Neuronal stem cell (in vitro differentiated cells): ENCODE data around the gene RASA3.

Experiments used
- DNase-seq: peaks from one replicate; pipeline ENCODE4 v3.0.0-alpha.2; 2013; ENCODE audit warnings: low spot score
- H2AFZ ChIP-seq: one replicate; pipeline ENCODE4 v1.6.1; 2013; ENCODE audit warnings: mild to moderate bottlenecking, low read length, inconsistent platforms
- H2AK5ac ChIP-seq: 2 replicates; pipeline ENCODE4 v1.6.1; 2013; ENCODE audit warnings: low read depth, mild to moderate bottlenecking, inconsistent platforms, low read length, moderate library complexity, mixed read lengths
- H2BK120ac ChIP-seq: 2 replicates; pipeline ENCODE4 v1.6.1; 2013; ENCODE audit warnings: low read depth, mild to moderate bottlenecking, inconsistent platforms, low read length, moderate library complexity, mixed read lengths
- H2BK12ac ChIP-seq: one replicate; pipeline ENCODE4 v1.6.1; 2013; ENCODE audit warnings: low read length, inconsistent platforms
- H2BK15ac ChIP-seq: 2 replicates; pipeline ENCODE4 v1.6.1; 2013; ENCODE audit warnings: mild to moderate bottlenecking, low read length, inconsistent platforms, mixed read lengths
- H2BK5ac ChIP-seq: one replicate; pipeline ENCODE4 v1.6.1; 2013; ENCODE audit warnings: inconsistent platforms, mild to moderate bottlenecking, low read length, moderate library complexity
- H3K14ac ChIP-seq: one replicate; pipeline ENCODE4 v1.6.1; 2013; ENCODE audit warnings: low read length, inconsistent platforms
- H3K18ac ChIP-seq: 2 replicates; pipeline ENCODE4 v1.6.1; 2013; ENCODE audit warnings: low read length, inconsistent platforms
- H3K23ac ChIP-seq: 2 replicates; pipeline ENCODE4 v1.6.1; 2013; ENCODE audit warnings: low read depth, mild to moderate bottlenecking, mixed read lengths, low read length, inconsistent platforms; ENCODE audit not compliant: poor library complexity
- H3K27ac ChIP-seq: replicated peaks from 3 replicates; pipeline ENCODE4 v1.5.1; 2013; ENCODE audit warnings: low read length, inconsistent platforms
- H3K27me3 ChIP-seq, 3 experiments: 2 replicates each; pipeline ENCODE4 v1.6.1; 2013; ENCODE audit warnings: low read length in 3 of 3, mild to moderate bottlenecking in 2 of 3, inconsistent platforms in 1 of 3, low read depth in 1 of 3, mixed read lengths in 1 of 3, moderate library complexity in 1 of 3; ENCODE audit not compliant: control insufficient read depth in 3 of 3, insufficient read depth in 3 of 3
- H3K36me3 ChIP-seq, 2 donors: replicated peaks in 1 of 2; 2 replicates each; pipeline ENCODE4 v1.6.1; 2013; ENCODE audit warnings: low read length in 2 of 2; ENCODE audit not compliant: control insufficient read depth in 2 of 2, insufficient read depth in 2 of 2
- H3K4ac ChIP-seq: 2 replicates; pipeline ENCODE4 v1.6.1; 2013; ENCODE audit warnings: inconsistent platforms, mild to moderate bottlenecking, low read length, moderate library complexity
- H3K4me1 ChIP-seq, 2 donors: 1 replicate in 1 of 2; 2 replicates in 1 of 2; pipeline ENCODE4 v1.6.1; 2013; ENCODE audit warnings: low read length in 2 of 2, low read depth in 1 of 2; ENCODE audit not compliant: control insufficient read depth in 2 of 2, insufficient read depth in 1 of 2
- H3K4me2 ChIP-seq: one replicate; pipeline ENCODE4 v1.6.1; 2013; ENCODE audit warnings: mild to moderate bottlenecking, low read length, inconsistent platforms; ENCODE audit not compliant: insufficient read depth, poor library complexity, severe bottlenecking
- H3K4me3 ChIP-seq, 2 donors: 2 replicates each; pipeline ENCODE4 v1.5.1; 2013; ENCODE audit warnings: low read length in 2 of 2, mild to moderate bottlenecking in 2 of 2, inconsistent platforms in 1 of 2, moderate library complexity in 1 of 2
- H3K79me1 ChIP-seq: one replicate; pipeline ENCODE4 v1.6.1; 2013; ENCODE audit warnings: low read depth, mild to moderate bottlenecking, inconsistent platforms, low read length, moderate library complexity
- H3K9ac ChIP-seq: one replicate; pipeline ENCODE4 v1.6.1; 2013; ENCODE audit warnings: mild to moderate bottlenecking, low read depth, low read length, inconsistent platforms; ENCODE audit not compliant: poor library complexity
- H3K9me3 ChIP-seq, 2 donors: replicated peaks in 1 of 2; 2 replicates each; pipeline versions ENCODE3 to v1.6.1; 2013; ENCODE audit warnings: low read length in 2 of 2, mild to moderate bottlenecking in 2 of 2, inconsistent platforms in 1 of 2, low read depth in 1 of 2, mixed read lengths in 1 of 2, moderate library complexity in 1 of 2; ENCODE audit not compliant: control insufficient read depth in 2 of 2, insufficient read depth in 1 of 2
- H4K8ac ChIP-seq: one replicate; pipeline ENCODE4 v1.6.1; 2013; ENCODE audit warnings: low read depth, mild to moderate bottlenecking, inconsistent platforms, low read length, moderate library complexity
- H4K91ac ChIP-seq: one replicate; pipeline ENCODE4 v1.6.1; 2013; ENCODE audit warnings: low read length, low read depth, mild to moderate bottlenecking, inconsistent platforms; ENCODE audit not compliant: poor library complexity
- WGBS, 2 donors: extraction: QIAGEN DNeasy Blood & Tissue Kit; methylation state at CpG; one replicate each; pipeline ENCODE4 v1.1.7; 2013; ENCODE audit warnings: missing lambda C conversion rate in 2 of 2, mixed read lengths in 1 of 2; ENCODE audit not compliant: insufficient read length in 2 of 2, insufficient replicate concordance in 1 of 2; ENCODE audit errors: extremely low coverage in 2 of 2; 5-methylcytosine and 5-hydroxymethylcytosine counted together

The RASA3 gene

GRCh38 chr13:113973218-113974164, 158.9 kb downstream of the RASA3 start, which contains the start of gene C13orf46:
TSS of gene C13orf46 (minus strand) at chr13:113974076. CDS start at chr13:113973997, 79 bp downstream.
- no CpG with 5 or more reads among the region's 44 CpGs for WGBS, 2 donors

GRCh38 chr13:113972451-113973217, 159.8 kb downstream of the RASA3 start:
- peaks cover 6 to 9% of the 10 kb centered on the region in 2 donors for H3K4me1 ChIP-seq
- no peak overlapping the region for H2BK12ac ChIP-seq
- H2BK5ac ChIP-seq: peak overlapping the region; percentile 45
- no peak overlapping the region for H3K27ac ChIP-seq
- peak overlapping the region; percentile 32 for H4K8ac ChIP-seq
- peak overlapping the region; percentile 92 for H3K23ac ChIP-seq
- H3K9ac ChIP-seq: no peak overlapping the region
- H3K79me1 ChIP-seq: no peaks in the 10 kb centered on the region
- H2BK120ac ChIP-seq: no peak overlapping the region
- H3K4me2 ChIP-seq: no peak overlapping the region
- no peaks in the 10 kb centered on the region for H3K27me3 ChIP-seq
- H4K91ac ChIP-seq: peak overlapping the region; percentile 56
- peak overlapping the region in 1 of 2 donors; percentile 20 for H3K4me3 ChIP-seq
- no peak overlapping the region for H3K4ac ChIP-seq
- no peak for DNase-seq
- H2AK5ac ChIP-seq: peak overlapping the region; percentile 90
- H2AFZ ChIP-seq: no peak overlapping the region
- WGBS, 2 donors: no CpG with 5 or more reads among the region's 36 CpGs
- H2BK15ac ChIP-seq: no peak overlapping the region
- peak overlapping the region; percentile 59 for H3K18ac ChIP-seq
- peaks cover 0 to 34% of the 10 kb centered on the region in 2 donors for H3K36me3 ChIP-seq
- H3K14ac ChIP-seq: peak overlapping the region; percentile 63
- no peaks in the 10 kb centered on the region for H3K9me3 ChIP-seq

More at GRCh38 chr13:113973218-113974164, 158.9 kb downstream of the RASA3 start, which contains the start of gene C13orf46:
- peak within 1 kb of the TSS; percentile 7 for H3K9ac ChIP-seq
- DNase-seq: no peak
- H3K9me3 ChIP-seq: no peaks in the 10 kb centered on the region
- H3K27ac ChIP-seq: no peak within 1 kb of the TSS
- peak within 1 kb of the TSS; percentile 93 for H2BK12ac ChIP-seq
- no peak within 1 kb of the TSS for H3K4me2 ChIP-seq
- H3K18ac ChIP-seq: peak within 1 kb of the TSS; percentile 60
- no peak within 1 kb of the TSS for H3K4me3 ChIP-seq
- H3K4me1 ChIP-seq: peaks cover 6 to 9% of the 10 kb centered on the region in 2 donors
- H3K14ac ChIP-seq: peak within 1 kb of the TSS; percentile 90
- peak within 1 kb of the TSS; percentile 90 for H2AK5ac ChIP-seq
- peak within 1 kb of the TSS; percentile 10 for H2BK15ac ChIP-seq
- H3K79me1 ChIP-seq: no peaks in the 10 kb centered on the region
- no peak within 1 kb of the TSS for H3K23ac ChIP-seq
- H3K36me3 ChIP-seq: peaks cover 0 to 43% of the 10 kb centered on the region in 2 donors
- H4K8ac ChIP-seq: no peak within 1 kb of the TSS
- H3K27me3 ChIP-seq: no peaks in the 10 kb centered on the region
- peak within 1 kb of the TSS; percentile 56 for H4K91ac ChIP-seq
- no peak within 1 kb of the TSS for H2BK5ac ChIP-seq
- no peak within 1 kb of the TSS for H3K4ac ChIP-seq
- no peak within 1 kb of the TSS for H2AFZ ChIP-seq
- no peak within 1 kb of the TSS for H2BK120ac ChIP-seq

- no peak overlapping the region for H3K27ac ChIP-seq
- H2BK12ac ChIP-seq: no peak overlapping the region
- WGBS, 2 donors: no CpG with 5 or more reads among the region's 36 CpGs
- peak overlapping the region; percentile 67 for H3K14ac ChIP-seq
- H3K9ac ChIP-seq: peak overlapping the region; percentile 17
- no peak overlapping the region for H4K91ac ChIP-seq
- no peak overlapping the region for H4K8ac ChIP-seq
- H3K4me3 ChIP-seq: no peak overlapping the region
- H2BK15ac ChIP-seq: peak overlapping the region; percentile 11
- peak overlapping the region; percentile 46 for H2BK5ac ChIP-seq
- H3K9me3 ChIP-seq: peaks cover under 1 to 3% of the 10 kb centered on the region in 2 donors
- no peak overlapping the region for H3K23ac ChIP-seq
- H3K36me3 ChIP-seq: peaks cover 0 to 24% of the 10 kb centered on the region in 2 donors
- no peak for DNase-seq
- no peak overlapping the region for H3K4me2 ChIP-seq
- H3K79me1 ChIP-seq: no peaks in the 10 kb centered on the region
- peaks cover 0 to 2% of the 10 kb centered on the region in 2 donors for H3K4me1 ChIP-seq
- no peak overlapping the region for H3K4ac ChIP-seq
- H2BK120ac ChIP-seq: no peak overlapping the region
- H2AK5ac ChIP-seq: peak overlapping the region; percentile 90
- peak overlapping the region; percentile 84 for H3K18ac ChIP-seq
- H2AFZ ChIP-seq: no peak overlapping the region
- H3K27me3 ChIP-seq: no peaks in the 10 kb centered on the region
Measured at GRCh38 chr13:113971471-113972231, 160.8 kb downstream of the RASA3 start.
